CD4-positive, alpha-beta T cell treated with Interleukin-15 for 4 hours (primary cell): ENCODE data around the gene IFNAR2.

Experiments
- DNase-seq: peaks from one replicate; pipeline ENCODE4 v3.0.0-alpha.2; 2020; ENCODE audit warnings: low spot score

Gene IFNAR2

GRCh38 chr21:33267250-33267649 lies 37.5 kb downstream of the IFNAR2 start:
- DNase-seq, result no peak

- DNase-seq, result no peak
Measured at GRCh38 chr21:33268393-33268736, 38.6 kb downstream of the IFNAR2 start.

GRCh38 chr21:33268737-33269441 lies 39.2 kb downstream of the IFNAR2 start:
- no peak for DNase-seq

GRCh38 chr21:33270986-33271385 lies 41.2 kb downstream of the IFNAR2 start:
- DNase-seq, result no peak

GRCh38 chr21:33273044-33273443 lies 43.3 kb downstream of the IFNAR2 start:
- DNase-seq, result no peak

- DNase-seq, result no peak
Measured at GRCh38 chr21:33278721-33279120, 49.0 kb downstream of the IFNAR2 start.

- DNase-seq, result no peak
Measured at GRCh38 chr21:33279330-33279820, 49.6 kb downstream of the IFNAR2 start.
